Cardiac fibroblast (primary cell): ENCODE data around the gene COL25A1.

Experiments used
- DNase-seq, 2 donors: peaks; one replicate each; pipeline versions ENCODE4 v3.0.0 to v3.0.0-alpha.2; 2010; ENCODE audit warnings: low read depth in 2 of 2
- H3K4me3 ChIP-seq, 2 donors: replicated peaks in 1 of 2; 1 replicate in 1 of 2; 2 replicates in 1 of 2; pipeline ENCODE4 v1.5.1; 2011; ENCODE audit warnings: low read depth in 2 of 2, low read length in 2 of 2, mild to moderate bottlenecking in 2 of 2, moderate library complexity in 1 of 2
- CTCF ChIP-seq: IDR thresholded peaks from one replicate; pipeline ENCODE4 v1.5.1; 2011; ENCODE audit warnings: low read depth, mild to moderate bottlenecking, low read length, inconsistent platforms

COL25A1 gene

GRCh38 chr4:108804648-108805273 lies 497.7 kb downstream of the COL25A1 start:
- DNase-seq = no peak
- H3K4me3 ChIP-seq = no peak overlapping the region
- no peak for TF ChIP-seq CTCF

GRCh38 chr4:108799306-108799705 lies 503.2 kb downstream of the COL25A1 start:
- no peak for DNase-seq
- no peak for TF ChIP-seq CTCF
- no peak overlapping the region for H3K4me3 ChIP-seq

DNA sequence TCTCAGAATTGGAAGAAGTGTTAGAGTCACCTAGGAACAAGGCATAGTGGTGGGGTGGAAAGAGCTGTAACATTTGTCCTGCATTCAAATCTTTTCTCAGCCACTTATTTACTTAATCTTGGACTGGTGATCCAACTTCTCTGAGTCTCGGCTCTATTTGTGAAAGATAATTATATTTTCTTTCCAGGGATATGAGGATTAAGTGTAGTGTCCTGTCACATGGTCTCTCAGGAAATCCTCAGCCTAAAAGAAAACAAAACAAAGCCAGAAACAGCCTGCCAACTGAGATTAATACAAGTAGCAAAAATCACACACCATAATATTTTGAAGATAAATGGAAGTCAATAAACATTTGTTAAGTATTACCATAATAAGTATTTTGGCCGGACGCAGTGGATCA lies 506.3 kb downstream of the COL25A1 start:
- DNase-seq = no peak
- TF ChIP-seq CTCF = no peak

DNA sequence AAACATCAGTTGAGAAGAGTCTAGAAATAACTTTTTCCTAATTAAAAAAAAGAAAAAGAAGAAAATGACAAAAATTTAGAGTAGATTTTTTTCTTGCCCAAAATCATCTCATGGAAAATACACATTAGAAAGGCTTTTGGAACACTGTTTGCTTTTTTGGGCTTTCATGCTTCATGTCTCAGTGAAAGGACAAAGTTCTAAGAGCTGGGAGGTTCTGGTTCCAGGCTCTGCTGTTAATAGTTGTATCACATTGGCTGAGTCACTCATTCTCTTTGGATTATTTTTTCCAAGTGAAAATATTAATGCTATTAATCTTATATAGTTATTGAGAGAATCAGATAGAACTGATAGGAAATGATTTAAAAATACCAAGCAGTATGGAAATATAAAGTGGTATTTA lies 506.7 kb downstream of the COL25A1 start:
- no peak for TF ChIP-seq CTCF
- no peak overlapping the region for H3K4me3 ChIP-seq
- no peak for DNase-seq

More for the DNA sequence above, 506.3 kb downstream of the COL25A1 start:
- H3K4me3 ChIP-seq = no peak overlapping the region

- H3K4me3 ChIP-seq = no peak overlapping the region
- no peak for TF ChIP-seq CTCF
- peak in 1 of 2 donors; percentile 34 for DNase-seq
Measured at GRCh38 chr4:108794136-108794535, 508.3 kb downstream of the COL25A1 start.

DNA sequence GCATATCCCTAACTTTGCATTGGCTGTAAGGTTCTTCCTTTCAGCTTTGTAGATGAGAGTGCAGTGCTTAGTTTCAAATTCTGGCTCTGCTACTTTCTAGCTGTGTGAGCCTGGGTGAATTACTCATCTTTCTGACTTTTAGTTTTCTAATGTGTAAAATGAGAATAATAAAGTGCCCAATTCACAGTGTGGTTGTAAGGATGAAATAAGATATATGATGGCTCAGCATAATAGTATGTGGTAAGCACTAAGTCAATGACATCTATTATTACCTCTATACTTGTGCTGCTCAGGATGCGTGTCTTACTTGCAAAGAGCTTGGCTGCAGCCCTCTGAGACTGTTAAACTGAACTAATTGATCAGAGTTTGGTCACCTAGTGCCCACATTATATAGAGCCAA lies 509.0 kb downstream of the COL25A1 start:
- no peak for TF ChIP-seq CTCF
- no peak for DNase-seq
- H3K4me3 ChIP-seq = no peak overlapping the region

- no peak overlapping the region for H3K4me3 ChIP-seq
- no peak for DNase-seq
- no peak for TF ChIP-seq CTCF
Measured at GRCh38 chr4:108788731-108789130, 513.7 kb downstream of the COL25A1 start.
